ENCODE measurements around the gene UQCR11. TPM values are rescaled to one million over a fixed set of nuclear protein-coding genes. Genes with fewer than 3 reads are reported as not detected.

The UQCR11 gene
- total and polyA plus RNA-seq, 2 of the 8 experiments (the other 6 are each of a cell fraction or from before 2014, with no cell fraction given), result 162 to 171 TPM

- Histone ChIP-seq H3K79me1 (ENCODE audit: low read depth, low read length) (peaks cover 31% of the 10 kb centered on the region), H2BK20ac (ENCODE audit: low read length) (no peak overlapping the region), H3K79me2 (ENCODE audit: control insufficient read depth in 1 of 2, insufficient read depth in 2 of 2, low read length in 2 of 2) (peaks cover 0 to 80% of the 10 kb centered on the region in 2 experiments; a peak in 3 of 4 replicates), H2BK12ac (ENCODE audit: low read depth, low read length) (no peak overlapping the region), H2BK120ac (replicated peaks; ENCODE audit: low read depth, low read length) (no peak overlapping the region), H3K27ac (ENCODE audit: low read depth, low read length) (no peak overlapping the region), H3K4me2 (ENCODE audit: insufficient read depth in 1 of 2, low read depth in 2 of 2, low read length in 2 of 2) (no peak overlapping the region), H3K9ac (replicated peaks in 1 of 4; ENCODE audit: extremely low read depth in 1 of 4, low read depth in 3 of 4, low read length in 3 of 4) (no peak overlapping the region), H3K27me3 (replicated peaks in 1 of 4; ENCODE audit: control insufficient read depth in 3 of 4, extremely low read depth in 1 of 4, insufficient read depth in 3 of 4, low read length in 3 of 4) (no peaks in the 10 kb centered on the region), H3K36me3 (ENCODE audit: control insufficient read depth in 2 of 4, insufficient read depth in 4 of 4, low read length in 3 of 4) (peaks cover 19 to 77% (median 58%) of the 10 kb centered on the region in 4 experiments), H3K14ac (ENCODE audit: insufficient read length) (no peak overlapping the region), H2AK5ac (ENCODE audit: low read depth, low read length) (no peak overlapping the region), H3K23me2 (ENCODE audit: low read depth, low read length) (peaks cover 6% of the 10 kb centered on the region; the same call in 1 of the 2 replicates), H4K91ac (replicated peaks; ENCODE audit: insufficient read length, low read length) (no peak overlapping the region), H3K4ac (replicated peaks; ENCODE audit: insufficient read length, low read depth, low read length) (no peak overlapping the region), H3K4me1 (replicated peaks in 1 of 4; ENCODE audit: control insufficient read depth in 3 of 4, insufficient read depth in 4 of 4, low read length in 3 of 4) (peaks cover 0 to 22% (median 4%) of the 10 kb centered on the region in 4 experiments; a peak in 6 of 7 replicates), H2BK15ac (ENCODE audit: low read length) (no peak overlapping the region), H3K4me3 (ENCODE audit: extremely low read depth in 1 of 4, insufficient read depth in 2 of 4, low read depth in 3 of 4, low read length in 4 of 4) (no peak overlapping the region), H3K56ac (replicated peaks; ENCODE audit: insufficient read length, low read depth, low read length) (no peak overlapping the region), H3K23ac (ENCODE audit: insufficient read length) (no peak overlapping the region), H2BK5ac (ENCODE audit: low read depth, low read length) (no peak overlapping the region), H4K8ac (ENCODE audit: extremely low read depth, insufficient read depth, low read length) (peak overlapping the region; percentile 72; the same call in 1 of the 2 replicates), H2AFZ (ENCODE audit: low read length) (no peak overlapping the region), H3K18ac (ENCODE audit: extremely low read depth, low read length) (no peak overlapping the region), H4K5ac (ENCODE audit: insufficient read length, low read depth, low read length) (no peak overlapping the region), H3K9me3 (ENCODE audit: insufficient read depth in 2 of 2, low read depth in 1 of 2, low read length in 1 of 2) (no peaks in the 10 kb centered on the region), H4K20me1 (replicated peaks in 1 of 2; ENCODE audit: control insufficient read depth in 1 of 2, insufficient read depth in 2 of 2, low read length in 2 of 2) (peaks cover 25 to 35% of the 10 kb centered on the region in 2 experiments)
- no peak for DNase-seq (ENCODE audit: low read depth in 1 of 2, low spot score in 2 of 2)
- TF ChIP-seq HDAC2 (IDR thresholded peaks at IDR 0.05; ENCODE audit: borderline replicate concordance in 1 of 2, low read depth in 2 of 2, low read length in 2 of 2), result no peak
- 0 out of 3 replicates have a peak, but pooled peaks of 1 of the 2 experiments have one; percentile 1 for TF ChIP-seq POLR2A (IDR thresholded peaks at IDR 0.05; ENCODE audit: control extremely low read depth in 1 of 2, low read depth in 2 of 2, low read length in 2 of 2)
- POLR2A ChIA-PET (ENCODE audit: partially characterized antibody), result interaction anchor here (1.1 to 5.8 kb wide), 7 partner anchors 11 to 55 kb away, joined by 3 to 25 read pairs (median 5); no protein-coding TSS in a partner anchor
- FAIRE-seq, result no peak
- CTCF ChIA-PET (ENCODE audit: partially characterized antibody), result interaction anchor here (0.8 to 1.3 kb wide), 2 partner anchors 26 to 45 kb away, joined by 3 to 4 read pairs; no protein-coding TSS in a partner anchor
- WGBS, 2 experiments (ENCODE audit: extremely low coverage in 1 of 2, insufficient coverage in 1 of 2, insufficient read length in 1 of 2, insufficient replicate concordance in 2 of 2, low coverage in 1 of 2, low lambda C conversion rate in 2 of 2, missing lambda C conversion rate in 1 of 2), result 92% methylated on average over 28 of the region's 29 CpGs; no CpG with 5 or more reads in 1 of the 2 experiments
Measured at GRCh38 chr19:1646659-1647453, 41.6 kb upstream of the UQCR11 start.
